Esophagus squamous epithelium (tissue), 4 donors: ENCODE measurements around the gene ICAM2.

Source experiments
- POLR2A ChIP-seq, 4 donors: fragments of 450-650 bp; IDR thresholded peaks; one replicate each; pipeline ENCODE4 v1.6.1; 2017; ENCODE audit warnings: antibody characterized with exemption in 4 of 4, mild to moderate bottlenecking in 4 of 4, moderate library complexity in 3 of 4
- TF ChIP-seq, protein P1 (sequence below), 6 experiments: fragments of 450-650 bp in 4 of 6; fragments of 200-600 bp in 2 of 6; sonication (generic) in 2 of 6; IDR thresholded peaks; one replicate each; pipeline ENCODE4 v1.5.1; 2016 to 2019; ENCODE audit warnings: antibody characterized with exemption in 6 of 6, mild to moderate bottlenecking in 4 of 6, moderate library complexity in 4 of 6

DNA sequence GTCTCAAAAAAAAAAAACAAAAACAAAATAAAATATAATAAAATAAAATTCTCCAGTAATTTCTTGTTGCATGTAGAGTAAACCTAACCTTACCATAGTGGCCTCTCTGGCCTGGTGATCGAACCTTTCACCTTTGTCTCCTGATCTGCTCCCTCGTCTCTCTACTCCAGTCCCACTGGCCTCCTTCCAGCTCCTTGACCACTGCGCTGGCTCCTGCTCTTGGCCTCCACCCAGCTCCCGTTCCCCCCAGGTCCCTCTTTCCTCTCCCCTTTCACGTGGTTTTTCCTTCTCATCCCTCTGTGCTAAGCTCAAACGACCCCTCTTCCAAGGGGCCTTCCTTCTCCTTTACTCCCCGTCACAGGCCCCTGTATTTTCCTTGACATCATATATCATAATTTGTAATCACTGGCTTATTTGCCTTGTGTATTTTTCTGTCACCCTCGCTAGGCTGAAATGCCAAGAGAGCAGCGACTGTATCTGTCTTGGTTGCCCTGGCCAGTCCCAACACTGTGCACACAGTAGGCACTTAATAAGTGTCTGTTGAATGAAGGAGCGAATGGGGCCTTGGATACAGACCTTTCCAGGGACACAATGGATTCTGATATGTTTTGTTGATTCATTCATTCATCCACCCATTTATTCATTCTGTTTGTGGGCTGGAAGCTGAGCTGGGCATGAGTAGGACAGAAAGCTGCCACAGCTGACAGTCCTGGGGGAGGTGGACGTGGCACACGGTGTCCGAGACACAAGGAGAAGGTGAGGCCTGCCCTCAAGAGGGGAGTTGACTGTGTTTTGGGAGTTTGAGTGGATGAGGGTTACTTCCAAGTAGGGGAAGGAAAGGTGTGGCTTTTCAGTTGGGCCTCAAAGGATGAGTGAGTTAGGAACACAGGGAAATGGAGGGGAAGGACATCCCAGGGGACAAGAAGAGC, 41.9 kb downstream of the ICAM2 start:
- TF ChIP-seq, protein P1, sequence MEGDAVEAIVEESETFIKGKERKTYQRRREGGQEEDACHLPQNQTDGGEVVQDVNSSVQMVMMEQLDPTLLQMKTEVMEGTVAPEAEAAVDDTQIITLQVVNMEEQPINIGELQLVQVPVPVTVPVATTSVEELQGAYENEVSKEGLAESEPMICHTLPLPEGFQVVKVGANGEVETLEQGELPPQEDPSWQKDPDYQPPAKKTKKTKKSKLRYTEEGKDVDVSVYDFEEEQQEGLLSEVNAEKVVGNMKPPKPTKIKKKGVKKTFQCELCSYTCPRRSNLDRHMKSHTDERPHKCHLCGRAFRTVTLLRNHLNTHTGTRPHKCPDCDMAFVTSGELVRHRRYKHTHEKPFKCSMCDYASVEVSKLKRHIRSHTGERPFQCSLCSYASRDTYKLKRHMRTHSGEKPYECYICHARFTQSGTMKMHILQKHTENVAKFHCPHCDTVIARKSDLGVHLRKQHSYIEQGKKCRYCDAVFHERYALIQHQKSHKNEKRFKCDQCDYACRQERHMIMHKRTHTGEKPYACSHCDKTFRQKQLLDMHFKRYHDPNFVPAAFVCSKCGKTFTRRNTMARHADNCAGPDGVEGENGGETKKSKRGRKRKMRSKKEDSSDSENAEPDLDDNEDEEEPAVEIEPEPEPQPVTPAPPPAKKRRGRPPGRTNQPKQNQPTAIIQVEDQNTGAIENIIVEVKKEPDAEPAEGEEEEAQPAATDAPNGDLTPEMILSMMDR (IDR thresholded peaks at IDR 0.05): no peak
- TF ChIP-seq POLR2A (IDR thresholded peaks at IDR 0.05): no peak
